BJ (cell line): ENCODE data around the gene RELB. TPM values are rescaled to one million over a fixed set of nuclear protein-coding genes. Genes with fewer than 3 reads are reported as not detected.

Experiments
- CTCF ChIA-PET: fragments of 350-600 bp; formaldehyde crosslinking; extraction: SDS; loops from one replicate; lab custom pipeline; 2021; ENCODE audit warnings: antibody characterized with exemption, inconsistent platforms; lab: Yijun Ruan, JAX
- POLR2A ChIA-PET: fragments of 300-600 bp; sonication (Branson Sonifier 250); formaldehyde crosslinking; extraction: SDS; loops from one replicate; lab custom pipeline; 2021; ENCODE audit warnings: antibody characterized with exemption; lab: Charles Lee
- DNase-seq: peaks from one replicate; pipeline ENCODE4 v3.0.0-alpha.2; 2011; ENCODE audit warnings: low read depth
- H3K27me3 ChIP-seq: 2 replicates; pipeline ENCODE4 v1.6.0; 2011; ENCODE audit warnings: low read length; ENCODE audit not compliant: control insufficient read depth, insufficient read depth
- H3K36me3 ChIP-seq: 2 replicates; pipeline ENCODE4 v1.5.1; 2011; ENCODE audit warnings: low read length; ENCODE audit not compliant: control insufficient read depth, insufficient read depth
- H3K4me3 ChIP-seq: 2 replicates; pipeline ENCODE4 v1.5.1; 2011; ENCODE audit warnings: low read depth, mild to moderate bottlenecking, control low read depth, low read length
- CTCF ChIP-seq: IDR thresholded peaks from 2 replicates; pipeline ENCODE4 v1.5.1; 2011; ENCODE audit warnings: low read depth, mild to moderate bottlenecking, control low read depth, inconsistent platforms, low read length, moderate library complexity; ENCODE audit not compliant: insufficient read depth
- polyA plus RNA-seq: library from polyadenylated mRNA; depleted of rRNA; stranded (reverse); fragments of >200 nt; gene quantifications from 2 replicates; pipeline ENCODE4 v1.2.3, GENCODE V29; 2011

The RELB gene
- polyA plus RNA-seq, 1 experiment: 11.6 TPM

GRCh38 chr19:45035755-45036154 lies 34.5 kb downstream of the RELB start:
- ChIA-PET POLR2A (no interaction called here), CTCF (interaction anchor here (1.5 kb wide), 1 partner anchor 24 kb away, joined by 5 read pairs; no protein-coding TSS in a partner anchor)
- Histone ChIP-seq H3K4me3 (no peak overlapping the region), H3K36me3 (peaks cover 16% of the 10 kb centered on the region), H3K27me3 (no peaks in the 10 kb centered on the region)
- no peak for TF ChIP-seq CTCF
- no peak for DNase-seq

GRCh38 chr19:45037393-45038169 lies 36.3 kb downstream of the RELB start:
- H3K4me3 ChIP-seq: no peak overlapping the region
- no peak for DNase-seq
- peaks cover 18% of the 10 kb centered on the region for H3K36me3 ChIP-seq
- H3K27me3 ChIP-seq: no peaks in the 10 kb centered on the region
- CTCF ChIA-PET: interaction anchor here (5.3 kb wide), 1 partner anchor 22 kb away, joined by 28 read pairs; no protein-coding TSS in a partner anchor
- TF ChIP-seq CTCF: no peak
- POLR2A ChIA-PET: no interaction called here

- no peaks in the 10 kb centered on the region for H3K27me3 ChIP-seq
- CTCF ChIA-PET: interaction anchor here (0.7 to 5.3 kb wide), 5 partner anchors 11 to 1482 kb away, joined by 3 to 28 read pairs (median 3); no protein-coding TSS in a partner anchor
- peaks cover 21% of the 10 kb centered on the region for H3K36me3 ChIP-seq
- peak; percentile 31 for DNase-seq
- no peak for TF ChIP-seq CTCF
- POLR2A ChIA-PET: interaction anchor here (0.6 to 0.7 kb wide), 3 partner anchors 458 to 1031 kb away, joined by 4 to 7 read pairs (median 4); no protein-coding TSS in a partner anchor
- H3K4me3 ChIP-seq: peak within 1 kb of the TSS; percentile 87
Observed at GRCh38 chr19:45038931-45039893, 37.9 kb downstream of the RELB start, which contains the start of gene CLASRP. Gene CLASRP (plus strand): TSS chr19:45039045. CDS start chr19:45040213, 1,168 bp downstream.

- Histone ChIP-seq H3K36me3 (peaks cover 27% of the 10 kb centered on the region), H3K27me3 (no peaks in the 10 kb centered on the region), H3K4me3 (peak overlapping the region; percentile 87)
- ChIA-PET POLR2A (no interaction called here), CTCF (interaction anchor here (0.7 to 5.3 kb wide), 4 partner anchors 11 to 61 kb away, joined by 3 to 28 read pairs (median 4); partner anchors contain the start of gene PPP1R37)
- DNase-seq: no peak
- TF ChIP-seq CTCF: no peak
Observed at GRCh38 chr19:45040059-45040771, 39.0 kb downstream of the RELB start.
